Subcutaneous adipose tissue (tissue), 4 donors: ENCODE results near the gene ZFP64. TPM values are rescaled to one million over a fixed set of nuclear protein-coding genes. Genes with fewer than 3 reads are reported as not detected.

Experiments used
- CTCF ChIP-seq: fragments of 450-650 bp; IDR thresholded peaks from one replicate; pipeline ENCODE4 v1.5.1; 2016; ENCODE audit warnings: low read depth, mild to moderate bottlenecking, control low read depth, antibody characterized with exemption, moderate library complexity
- total RNA-seq, 4 donors: library from RNA; depleted of rRNA; stranded (reverse); fragments of >200 nt; gene quantifications; one replicate each; pipeline ENCODE4 v1.1.0, GENCODE V29; 2016

ZFP64 gene
- total RNA-seq, 4 donors from 2014 or later: 8.7 to 9.3 (median 9.0) TPM

- TF ChIP-seq CTCF: no peak
Observed at GRCh38 chr20:52166150-52166549, 25.4 kb downstream of the ZFP64 start.

GRCh38 chr20:52160621-52161204, 30.9 kb downstream of the ZFP64 start:
- no peak for TF ChIP-seq CTCF

- no peak for TF ChIP-seq CTCF
Observed at GRCh38 chr20:52160049-52160570, 31.5 kb downstream of the ZFP64 start.

GRCh38 chr20:52154575-52154974, 37.0 kb downstream of the ZFP64 start:
- no peak for TF ChIP-seq CTCF

GRCh38 chr20:52153896-52154295, 37.7 kb downstream of the ZFP64 start:
- no peak for TF ChIP-seq CTCF

GRCh38 chr20:52152921-52153320, 38.7 kb downstream of the ZFP64 start:
- TF ChIP-seq CTCF: no peak

GRCh38 chr20:52152416-52152815, 39.2 kb downstream of the ZFP64 start:
- TF ChIP-seq CTCF: no peak
